ENCODE data around the gene CAPZB.

The CAPZB gene

DNA sequence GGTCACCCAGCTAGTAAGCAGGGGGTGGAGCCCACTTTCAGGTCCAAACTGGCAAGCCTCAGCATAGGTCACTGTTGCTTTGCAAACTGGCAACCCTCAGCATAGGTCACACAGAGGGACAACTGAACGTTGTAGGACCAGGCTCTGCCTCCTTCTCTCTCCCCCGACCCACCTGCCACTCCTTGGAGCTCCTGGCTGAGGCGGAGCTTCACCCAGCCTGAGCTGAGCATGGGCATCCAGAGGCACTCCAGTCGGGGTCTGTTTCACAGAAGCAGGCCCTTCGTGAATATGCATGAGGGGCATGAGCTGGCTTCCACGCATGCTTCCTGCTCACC is 24.2 kb downstream of the CAPZB start:
- H3K4me2 ChIP-seq (ENCODE audit: low read depth, low read length, poor library complexity, severe bottlenecking) = no peak overlapping the region
- H3K4me1 ChIP-seq (ENCODE audit: insufficient read depth, low read length, poor library complexity, severe bottlenecking) = peaks cover 52% of the 10 kb centered on the region
- H3K79me2 ChIP-seq (ENCODE audit: insufficient read depth, low read length) = peaks cover 98% of the 10 kb centered on the region

GRCh38 chr1:19460535-19461219 is 24.7 kb downstream of the CAPZB start:
- Histone ChIP-seq H3K4me2 (ENCODE audit: low read depth, low read length, poor library complexity, severe bottlenecking) (no peak overlapping the region), H3K9me3 (ENCODE audit: insufficient read depth, low read depth, low read length) (no peaks in the 10 kb centered on the region), H3K9me2 (replicated peaks; ENCODE audit: low read depth, low read length) (no peaks in the 10 kb centered on the region), H3K79me2 (ENCODE audit: insufficient read depth, low read length) (peaks cover 98% of the 10 kb centered on the region), H3F3A (ENCODE audit: low read depth) (no peaks in the 10 kb centered on the region), H3K9ac (ENCODE audit: low read depth, low read length, poor library complexity, severe bottlenecking) (no peak overlapping the region), H3K4me1 (ENCODE audit: insufficient read depth, low read length, poor library complexity, severe bottlenecking) (peaks cover 52% of the 10 kb centered on the region), H2AFZ (ENCODE audit: low read length) (no peak overlapping the region), H4K20me1 (ENCODE audit: insufficient read depth, low read length, poor library complexity, severe bottlenecking) (peaks cover 90% of the 10 kb centered on the region), H3K27me3 (ENCODE audit: insufficient read depth, low read length, poor library complexity, severe bottlenecking) (no peaks in the 10 kb centered on the region), H3K4me3 (ENCODE audit: low read length, poor library complexity, severe bottlenecking) (no peak overlapping the region), H3K36me3 (ENCODE audit: insufficient read depth, low read length) (peaks cover 3% of the 10 kb centered on the region; the same call in 1 of the 2 replicates)
- TF ChIP-seq, protein P1, sequence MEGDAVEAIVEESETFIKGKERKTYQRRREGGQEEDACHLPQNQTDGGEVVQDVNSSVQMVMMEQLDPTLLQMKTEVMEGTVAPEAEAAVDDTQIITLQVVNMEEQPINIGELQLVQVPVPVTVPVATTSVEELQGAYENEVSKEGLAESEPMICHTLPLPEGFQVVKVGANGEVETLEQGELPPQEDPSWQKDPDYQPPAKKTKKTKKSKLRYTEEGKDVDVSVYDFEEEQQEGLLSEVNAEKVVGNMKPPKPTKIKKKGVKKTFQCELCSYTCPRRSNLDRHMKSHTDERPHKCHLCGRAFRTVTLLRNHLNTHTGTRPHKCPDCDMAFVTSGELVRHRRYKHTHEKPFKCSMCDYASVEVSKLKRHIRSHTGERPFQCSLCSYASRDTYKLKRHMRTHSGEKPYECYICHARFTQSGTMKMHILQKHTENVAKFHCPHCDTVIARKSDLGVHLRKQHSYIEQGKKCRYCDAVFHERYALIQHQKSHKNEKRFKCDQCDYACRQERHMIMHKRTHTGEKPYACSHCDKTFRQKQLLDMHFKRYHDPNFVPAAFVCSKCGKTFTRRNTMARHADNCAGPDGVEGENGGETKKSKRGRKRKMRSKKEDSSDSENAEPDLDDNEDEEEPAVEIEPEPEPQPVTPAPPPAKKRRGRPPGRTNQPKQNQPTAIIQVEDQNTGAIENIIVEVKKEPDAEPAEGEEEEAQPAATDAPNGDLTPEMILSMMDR (conservative IDR thresholded peaks at IDR 0.05; ENCODE audit: low read length) = no peak
- TF ChIP-seq EZH2phosphoT487 (IDR thresholded peaks at IDR 0.05; ENCODE audit: borderline replicate concordance) = no peak

More for the DNA sequence above, 24.2 kb downstream of the CAPZB start:
- Histone ChIP-seq H3K27me3 (ENCODE audit: insufficient read depth, low read length, poor library complexity, severe bottlenecking) (no peaks in the 10 kb centered on the region), H3K36me3 (ENCODE audit: insufficient read depth, low read length) (peaks cover 5% of the 10 kb centered on the region; the same call in 1 of the 2 replicates), H3K4me3 (ENCODE audit: low read length, poor library complexity, severe bottlenecking) (no peak overlapping the region), H3K9me3 (ENCODE audit: insufficient read depth, low read depth, low read length) (no peaks in the 10 kb centered on the region), H4K20me1 (ENCODE audit: insufficient read depth, low read length, poor library complexity, severe bottlenecking) (peaks cover 90% of the 10 kb centered on the region), H3K9ac (ENCODE audit: low read depth, low read length, poor library complexity, severe bottlenecking) (no peak overlapping the region), H3F3A (ENCODE audit: low read depth) (no peaks in the 10 kb centered on the region), H3K9me2 (replicated peaks; ENCODE audit: low read depth, low read length) (no peaks in the 10 kb centered on the region), H2AFZ (ENCODE audit: low read length) (no peak overlapping the region)
- TF ChIP-seq, protein P1 (conservative IDR thresholded peaks at IDR 0.05; ENCODE audit: low read length) = no peak
- TF ChIP-seq EZH2phosphoT487 (IDR thresholded peaks at IDR 0.05; ENCODE audit: borderline replicate concordance) = no peak

GRCh38 chr1:19458815-19459417 is 26.4 kb downstream of the CAPZB start:
- Histone ChIP-seq H3K9me2 (replicated peaks; ENCODE audit: low read depth, low read length) (no peaks in the 10 kb centered on the region), H3K79me2 (ENCODE audit: insufficient read depth, low read length) (peaks cover 98% of the 10 kb centered on the region), H4K20me1 (ENCODE audit: insufficient read depth, low read length, poor library complexity, severe bottlenecking) (peaks cover 92% of the 10 kb centered on the region), H3F3A (ENCODE audit: low read depth) (no peaks in the 10 kb centered on the region), H3K9me3 (ENCODE audit: insufficient read depth, low read depth, low read length) (no peaks in the 10 kb centered on the region), H3K9ac (ENCODE audit: low read depth, low read length, poor library complexity, severe bottlenecking) (no peak overlapping the region), H3K4me3 (ENCODE audit: low read length, poor library complexity, severe bottlenecking) (no peak overlapping the region), H3K4me2 (ENCODE audit: low read depth, low read length, poor library complexity, severe bottlenecking) (no peak overlapping the region), H2AFZ (ENCODE audit: low read length) (no peak overlapping the region), H3K4me1 (ENCODE audit: insufficient read depth, low read length, poor library complexity, severe bottlenecking) (peaks cover 40% of the 10 kb centered on the region), H3K27me3 (ENCODE audit: insufficient read depth, low read length, poor library complexity, severe bottlenecking) (no peaks in the 10 kb centered on the region), H3K36me3 (ENCODE audit: insufficient read depth, low read length) (peaks cover 3% of the 10 kb centered on the region; the same call in 1 of the 2 replicates)
- no peak for TF ChIP-seq EZH2phosphoT487 (IDR thresholded peaks at IDR 0.05; ENCODE audit: borderline replicate concordance)
- TF ChIP-seq, protein P1 (conservative IDR thresholded peaks at IDR 0.05; ENCODE audit: low read length) = no peak

All from Loucy (cell line).